Measurements from ENCODE around the gene KRTAP10-1.
"Not testable (repeated sequence)": the region's sequence is repeated elsewhere in the genome, so short reads cannot be mapped to it uniquely, and the experiment has no call there.

The KRTAP10-1 gene

GRCh38 chr21:44514746-44515358, 25.1 kb downstream of the KRTAP10-1 start:
- no peak for DNase-seq

DNA sequence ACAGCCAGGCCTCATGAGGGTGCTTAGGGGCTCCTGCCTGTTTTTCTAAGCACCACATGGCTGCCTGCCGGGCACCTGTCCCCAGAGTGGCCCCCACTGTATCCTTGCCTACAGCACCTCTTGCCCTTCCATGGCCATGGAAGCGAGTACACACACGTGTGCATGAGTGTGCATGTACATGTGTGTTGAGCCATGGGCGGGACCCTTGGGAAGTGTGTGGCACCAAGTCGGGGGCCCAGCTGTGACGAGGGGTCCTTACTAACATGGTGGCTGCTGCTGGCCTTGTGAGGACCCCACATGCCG, 25.8 kb downstream of the KRTAP10-1 start:
- DNase-seq, result no peak

GRCh38 chr21:44513389-44514217, 26.4 kb downstream of the KRTAP10-1 start:
- peak; percentile 96 for DNase-seq

- no peak for DNase-seq
Measured at GRCh38 chr21:44512496-44513388, 27.3 kb downstream of the KRTAP10-1 start.

DNA sequence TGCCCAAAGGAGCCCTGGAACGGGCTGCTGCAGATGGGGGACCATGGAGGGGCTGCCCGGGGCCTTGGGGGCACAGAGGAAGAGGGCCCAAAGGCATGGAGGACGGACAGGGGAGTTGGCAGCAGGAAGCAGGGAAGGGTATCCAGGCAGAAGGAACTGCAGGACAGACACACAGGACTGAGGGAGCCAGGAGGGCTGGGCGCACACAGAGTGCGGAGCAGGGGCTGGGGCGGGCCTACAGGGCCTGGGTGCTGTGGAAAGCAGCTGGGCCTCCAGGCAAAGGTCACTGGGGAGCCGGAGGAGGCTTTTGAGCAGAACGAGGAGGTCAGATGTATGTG, 28.1 kb downstream of the KRTAP10-1 start:
- no peak for DNase-seq

DNA sequence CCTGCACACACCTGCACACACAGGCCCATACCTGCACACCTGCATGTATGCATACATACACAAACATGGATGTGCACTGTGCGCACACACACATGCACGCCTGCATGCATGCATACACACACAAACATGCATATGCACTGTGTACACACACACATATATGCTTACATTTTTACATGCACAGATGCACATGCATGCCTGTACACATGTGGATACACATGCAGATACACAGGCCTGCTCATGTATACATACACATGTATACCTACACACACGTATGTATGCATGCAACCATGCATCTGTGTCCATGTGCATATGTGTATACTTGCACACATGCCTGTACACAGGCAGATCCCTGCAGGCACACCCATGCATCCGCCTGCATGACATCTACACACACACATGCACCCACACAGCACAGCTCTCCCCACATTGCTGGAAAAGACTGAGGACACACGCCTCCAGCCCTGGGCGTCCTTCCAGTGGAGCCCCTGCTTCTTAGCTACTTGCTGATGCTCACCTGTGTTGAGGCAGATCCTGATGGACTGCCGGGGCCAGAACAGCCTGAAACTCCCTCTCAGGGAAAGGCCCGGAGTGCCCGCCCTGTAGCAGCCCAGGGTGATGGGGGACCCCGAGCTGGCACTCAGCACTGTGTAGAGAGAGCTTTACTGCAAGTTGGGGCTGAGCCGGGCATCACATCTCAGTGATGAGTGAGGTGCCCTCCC, 28.6 kb downstream of the KRTAP10-1 start:
- DNase-seq, result no peak

- peak; percentile 91 for DNase-seq
Measured at GRCh38 chr21:44510508-44511218, 29.3 kb downstream of the KRTAP10-1 start.

- no peak for DNase-seq
Measured at GRCh38 chr21:44510109-44510507, 29.9 kb downstream of the KRTAP10-1 start.

DNA sequence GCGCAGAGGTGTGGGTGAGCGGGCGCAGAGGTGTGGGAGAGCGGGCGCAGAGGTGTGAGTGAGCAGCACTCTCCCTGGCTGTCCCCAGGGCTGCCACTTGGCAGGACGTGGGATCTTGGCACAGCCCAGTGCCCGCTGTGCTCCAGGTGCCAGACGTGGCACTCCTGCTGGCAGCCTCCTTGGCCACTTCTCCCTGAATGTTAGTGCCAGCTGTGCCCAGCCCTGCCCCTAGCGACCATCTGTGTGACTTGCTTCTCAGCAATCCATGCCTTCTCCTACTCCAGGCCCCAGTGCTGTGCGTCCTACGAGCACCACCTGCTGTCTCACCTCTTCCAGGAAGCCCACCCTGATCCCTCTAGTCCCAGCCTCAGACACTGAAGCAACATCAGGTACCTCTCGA, 30.5 kb downstream of the KRTAP10-1 start:
- peak; percentile 96 for DNase-seq

- DNase-seq, result peak; percentile 48
Measured at GRCh38 chr21:44508711-44509445, 31.1 kb downstream of the KRTAP10-1 start.

GRCh38 chr21:44508426-44508710, 31.6 kb downstream of the KRTAP10-1 start:
- DNase-seq, result no peak

GRCh38 chr21:44507673-44508425, 32.1 kb downstream of the KRTAP10-1 start:
- DNase-seq, result no peak

- DNase-seq, result no peak
Measured at GRCh38 chr21:44506279-44507255, 33.4 kb downstream of the KRTAP10-1 start.

DNA sequence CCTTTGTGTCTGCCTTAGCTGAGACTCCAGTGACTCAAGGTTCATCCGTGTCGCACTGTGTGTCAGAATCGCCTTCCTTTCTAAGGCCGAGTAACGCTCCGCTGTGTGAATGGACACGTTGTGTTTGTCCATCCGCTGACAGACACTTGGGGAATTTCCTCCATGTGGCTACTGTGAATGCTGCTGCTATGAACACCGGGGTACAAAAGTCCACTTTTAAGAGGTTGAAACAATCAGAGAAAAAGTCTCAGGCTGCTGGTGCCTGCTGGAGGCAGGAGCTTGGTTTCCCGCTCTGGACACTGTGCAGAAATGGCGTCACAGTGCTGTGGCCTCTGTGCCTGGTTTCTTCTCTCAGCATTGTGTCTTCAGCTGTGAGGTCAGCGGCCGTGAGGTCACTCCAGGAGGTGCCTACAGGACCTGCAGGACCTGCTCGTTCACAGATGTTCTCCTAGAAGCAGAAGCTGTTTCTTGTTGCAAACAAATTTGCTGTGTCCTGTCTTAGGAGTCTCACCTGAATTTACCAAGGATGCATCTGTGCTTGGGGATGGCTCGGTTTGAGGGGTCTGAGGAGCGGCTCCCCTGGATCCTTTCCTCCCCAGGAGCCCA, 34.2 kb downstream of the KRTAP10-1 start:
- no peak for DNase-seq

DNA sequence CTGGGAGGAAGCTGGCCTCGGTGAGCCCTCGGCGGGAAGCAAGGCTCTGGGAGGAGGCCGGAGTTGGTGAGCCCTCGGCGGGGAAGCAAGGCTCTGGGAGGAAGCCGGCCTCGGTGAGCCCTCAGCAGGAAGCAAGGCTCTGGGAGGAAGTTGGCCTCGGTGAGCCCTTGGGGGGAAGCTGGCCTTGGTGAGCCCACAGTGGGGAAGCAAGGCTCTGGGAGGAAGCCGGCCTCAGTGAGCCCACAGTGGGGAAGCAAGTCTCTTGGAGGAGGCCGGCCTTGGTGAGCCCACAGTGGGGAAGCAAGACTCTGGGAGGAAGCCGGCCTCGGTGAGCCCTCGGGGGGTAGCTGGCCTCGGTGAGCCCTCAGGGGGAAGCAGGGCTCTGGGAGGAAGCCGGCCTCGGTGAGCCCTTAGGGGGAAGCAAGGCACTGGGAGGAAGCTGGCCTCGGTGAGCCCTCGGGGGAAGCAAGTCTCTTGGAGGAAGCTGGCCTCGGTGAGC, 36.0 kb downstream of the KRTAP10-1 start:
- no peak for DNase-seq

- DNase-seq, result not testable (repeated sequence)
Measured at GRCh38 chr21:44503006-44503889, 36.7 kb downstream of the KRTAP10-1 start.

DNA sequence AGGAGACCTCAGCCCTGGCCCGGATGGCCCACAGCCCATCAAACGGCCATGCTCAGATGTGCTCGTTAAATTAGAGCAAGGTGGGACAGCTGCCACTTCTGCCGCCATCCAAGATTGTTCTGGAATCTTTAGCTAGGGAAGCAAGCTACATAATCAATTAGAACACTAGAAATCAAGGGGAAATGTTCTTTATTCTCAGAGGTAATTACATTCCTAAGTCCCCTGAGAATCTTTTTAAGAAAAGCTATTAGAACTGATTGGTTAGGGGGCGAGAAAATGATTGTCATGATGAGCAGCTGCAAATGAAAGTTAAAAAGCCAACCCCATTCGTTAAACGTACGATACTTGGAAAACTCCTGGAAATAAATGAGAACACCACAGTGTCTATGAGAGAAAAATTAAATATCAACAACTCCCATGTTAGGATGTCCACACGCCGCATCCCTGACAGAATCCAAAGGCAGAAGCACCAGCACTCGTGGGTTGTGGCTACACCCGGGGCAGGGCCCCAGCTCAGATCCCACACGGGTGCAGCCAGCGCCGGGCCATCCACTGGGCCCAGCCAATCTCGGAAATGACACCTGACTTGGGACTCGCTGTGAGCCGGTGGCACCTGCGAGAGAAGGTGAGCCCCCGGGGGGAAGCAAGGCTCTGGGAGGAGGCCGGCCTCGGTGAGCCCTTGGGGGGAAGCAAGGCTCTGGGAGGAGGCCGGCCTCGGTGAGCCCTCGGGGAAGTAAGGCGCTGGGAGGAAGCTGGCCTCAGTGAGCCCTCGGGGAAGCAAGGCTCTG, 37.6 kb downstream of the KRTAP10-1 start:
- no peak for DNase-seq
